Measurements from ENCODE around the gene EHD4. TPM values are rescaled to one million over a fixed set of nuclear protein-coding genes. Genes with fewer than 3 reads are reported as not detected.

EHD4 gene
- polyA plus RNA-seq, 1 donor (not counting 4 experiments of a cell fraction or from before 2014, with no cell fraction given) = 31.5 TPM

GRCh38 chr15:41951571-41951970 lies 20.8 kb downstream of the EHD4 start:
- peaks cover 46% of the 10 kb centered on the region for H3K79me2 ChIP-seq (ENCODE audit: control insufficient read depth, insufficient read depth, low read length)
- DNase-seq (ENCODE audit: low read depth, low spot score) (no peak), FAIRE-seq (no peak)
- no peaks in the 10 kb centered on the region for H3K27me3 ChIP-seq (ENCODE audit: control insufficient read depth, extremely low read depth, insufficient read depth, low read length)
- no peaks in the 10 kb centered on the region for H3K9me1 ChIP-seq (ENCODE audit: control insufficient read depth, extremely low read depth, insufficient read depth, low read length)
- H3K4me3 ChIP-seq (ENCODE audit: control insufficient read depth in 2 of 3, extremely low read depth in 1 of 3, insufficient read depth in 2 of 3, low read depth in 1 of 3, low read length in 3 of 3) = no peak overlapping the region
- H3K27ac ChIP-seq (ENCODE audit: control insufficient read depth, insufficient read depth, low read length) = no peak overlapping the region
- peaks cover 14% of the 10 kb centered on the region for H3K4me1 ChIP-seq (ENCODE audit: control insufficient read depth, extremely low read depth, insufficient read depth, low read length)
- peaks cover 16 to 24% of the 10 kb centered on the region in 2 experiments for H3K36me3 ChIP-seq (ENCODE audit: control insufficient read depth in 2 of 2, extremely low read depth in 1 of 2, insufficient read depth in 2 of 2, low read length in 2 of 2)
- peaks cover 3% of the 10 kb centered on the region for H4K20me1 ChIP-seq (ENCODE audit: control insufficient read depth, extremely low read depth, insufficient read depth, low read length)
- H2AFZ ChIP-seq (ENCODE audit: control insufficient read depth, low read length) = no peak overlapping the region
- no peak overlapping the region for H3K9ac ChIP-seq (ENCODE audit: control insufficient read depth, extremely low read depth, insufficient read depth, low read length)
- no peak for TF ChIP-seq CTCF (optimal IDR thresholded peaks at IDR 0.05 in 1 of 3, IDR thresholded peaks at IDR 0.05 in 1 of 3, conservative IDR thresholded peaks at IDR 0.05 in 1 of 3; ENCODE audit: extremely low read depth in 1 of 3, insufficient read depth in 2 of 3, low read length in 3 of 3)
- H3K9me3 ChIP-seq (ENCODE audit: control insufficient read depth, low read depth, low read length) = no peaks in the 10 kb centered on the region
- H3K4me2 ChIP-seq (ENCODE audit: control insufficient read depth, extremely low read depth, insufficient read depth, low read depth, low read length) = no peak overlapping the region
- dilution Hi-C loops (cut with MboI; ENCODE audit: extremely low pct_ligation_motif_present, low sequenced_read_pairs) = no loop called here

- H3K4me3 ChIP-seq (ENCODE audit: control insufficient read depth in 2 of 3, extremely low read depth in 1 of 3, insufficient read depth in 2 of 3, low read depth in 1 of 3, low read length in 3 of 3) = no peak overlapping the region
- TF ChIP-seq EZH2 (IDR thresholded peaks at IDR 0.05; ENCODE audit: low read length) = no peak
- TF ChIP-seq CTCF (optimal IDR thresholded peaks at IDR 0.05 in 1 of 3, IDR thresholded peaks at IDR 0.05 in 1 of 3, conservative IDR thresholded peaks at IDR 0.05 in 1 of 3; ENCODE audit: extremely low read depth in 1 of 3, insufficient read depth in 2 of 3, low read length in 3 of 3) = no peak
- peaks cover 25% of the 10 kb centered on the region for H3K4me1 ChIP-seq (ENCODE audit: control insufficient read depth, extremely low read depth, insufficient read depth, low read length)
- peaks cover 14 to 20% of the 10 kb centered on the region in 2 experiments for H3K36me3 ChIP-seq (ENCODE audit: control insufficient read depth in 2 of 2, extremely low read depth in 1 of 2, insufficient read depth in 2 of 2, low read length in 2 of 2)
- no peaks in the 10 kb centered on the region for H4K20me1 ChIP-seq (ENCODE audit: control insufficient read depth, extremely low read depth, insufficient read depth, low read length)
- dilution Hi-C loops (cut with MboI; ENCODE audit: extremely low pct_ligation_motif_present, low sequenced_read_pairs) = no loop called here
- H3K27me3 ChIP-seq (ENCODE audit: control insufficient read depth, extremely low read depth, insufficient read depth, low read length) = no peaks in the 10 kb centered on the region
- H3K9me1 ChIP-seq (ENCODE audit: control insufficient read depth, extremely low read depth, insufficient read depth, low read length) = no peaks in the 10 kb centered on the region
- H2AFZ ChIP-seq (ENCODE audit: control insufficient read depth, low read length) = no peak overlapping the region
- H3K4me2 ChIP-seq (ENCODE audit: control insufficient read depth, extremely low read depth, insufficient read depth, low read depth, low read length) = no peak overlapping the region
- no peak for DNase-seq (ENCODE audit: low read depth, low spot score)
- FAIRE-seq = no peak
- peaks cover 46% of the 10 kb centered on the region for H3K79me2 ChIP-seq (ENCODE audit: control insufficient read depth, insufficient read depth, low read length)
- H3K9ac ChIP-seq (ENCODE audit: control insufficient read depth, extremely low read depth, insufficient read depth, low read length) = no peak overlapping the region
- H3K9me3 ChIP-seq (ENCODE audit: control insufficient read depth, low read depth, low read length) = no peaks in the 10 kb centered on the region
- no peak overlapping the region for H3K27ac ChIP-seq (ENCODE audit: control insufficient read depth, insufficient read depth, low read length)
Measured at GRCh38 chr15:41950489-41950888, 21.9 kb downstream of the EHD4 start.
